Glutamatergic neuron (in vitro differentiated cells): Measurements from ENCODE around the gene FAM163B. TPM values are rescaled to one million over a fixed set of nuclear protein-coding genes. Genes with fewer than 3 reads are reported as not detected.

Source experiments
- DNase-seq: peaks from one replicate; pipeline ENCODE4 v3.0.0; 2022
- H3K27ac Mint-ChIP-seq: one replicate; pipeline ENCODE4 v1.8.0; 2020; ENCODE audit warnings: mild to moderate bottlenecking, mixed read lengths, inconsistent platforms; ENCODE audit not compliant: unreplicated experiment
- H3K27me3 Mint-ChIP-seq: one replicate; pipeline ENCODE4 v1.8.0; 2020; ENCODE audit warnings: mild to moderate bottlenecking, moderate library complexity, mixed read lengths, inconsistent platforms; ENCODE audit not compliant: unreplicated experiment
- H3K36me3 Mint-ChIP-seq: one replicate; pipeline ENCODE4 v1.8.0; 2020; ENCODE audit warnings: mild to moderate bottlenecking, mixed read lengths, inconsistent platforms; ENCODE audit not compliant: unreplicated experiment
- H3K4me1 Mint-ChIP-seq: one replicate; pipeline ENCODE4 v1.8.0; 2020; ENCODE audit warnings: mild to moderate bottlenecking, low read depth, mixed read lengths, inconsistent platforms; ENCODE audit not compliant: unreplicated experiment
- H3K4me3 Mint-ChIP-seq: one replicate; pipeline ENCODE4 v1.8.0; 2020; ENCODE audit warnings: mild to moderate bottlenecking, mixed read lengths, inconsistent platforms; ENCODE audit not compliant: unreplicated experiment
- H3K9me3 Mint-ChIP-seq: one replicate; pipeline ENCODE4 v1.8.0; 2020; ENCODE audit warnings: mild to moderate bottlenecking, moderate library complexity, mixed read lengths, inconsistent platforms; ENCODE audit not compliant: unreplicated experiment
- CTCF ChIP-seq: fragments of 200-600 bp; sonication (generic); IDR thresholded peaks from one replicate; pipeline ENCODE4 v1.5.0; 2021; ENCODE audit not compliant: partially characterized antibody, unreplicated experiment
- total RNA-seq: library from RNA; stranded (reverse); fragmentation: NEBNext Ultra II Directional; extraction: Animal tissue kit (Norgen Biotek cat#: 25700); gene quantifications from one replicate; pipeline ENCODE4 v1.2.1, GENCODE V29; 2021; ENCODE audit not compliant: unreplicated experiment

FAM163B gene
- total RNA-seq, 1 donor from 2014 or later = 0.51 TPM

- no peak overlapping the region for H3K27ac Mint-ChIP-seq
- DNase-seq = no peak
- H3K4me3 Mint-ChIP-seq = no peak overlapping the region
- H3K36me3 Mint-ChIP-seq = no peaks in the 10 kb centered on the region
- no peak for TF ChIP-seq CTCF
- H3K9me3 Mint-ChIP-seq = peaks cover 4% of the 10 kb centered on the region
- peaks cover 6% of the 10 kb centered on the region for H3K27me3 Mint-ChIP-seq
- peaks cover 11% of the 10 kb centered on the region for H3K4me1 Mint-ChIP-seq
Measured at GRCh38 chr9:133576031-133576874, 32.9 kb downstream of the FAM163B start.

- no peak for TF ChIP-seq CTCF
- no peak for DNase-seq
- Mint-ChIP-seq H3K27ac (no peak overlapping the region), H3K4me1 (peaks cover 6% of the 10 kb centered on the region), H3K36me3 (no peaks in the 10 kb centered on the region), H3K27me3 (peaks cover 7% of the 10 kb centered on the region), H3K9me3 (peaks cover 4% of the 10 kb centered on the region), H3K4me3 (no peak overlapping the region)
Measured at GRCh38 chr9:133575186-133576030, 33.8 kb downstream of the FAM163B start.

GRCh38 chr9:133574771-133575170, 34.4 kb downstream of the FAM163B start:
- DNase-seq = no peak
- Mint-ChIP-seq H3K27ac (no peak overlapping the region), H3K4me3 (no peak overlapping the region), H3K36me3 (no peaks in the 10 kb centered on the region), H3K9me3 (peaks cover 6% of the 10 kb centered on the region), H3K27me3 (peaks cover 10% of the 10 kb centered on the region), H3K4me1 (peaks cover 8% of the 10 kb centered on the region)
- no peak for TF ChIP-seq CTCF

GRCh38 chr9:133573791-133574515, 35.2 kb downstream of the FAM163B start:
- no peak overlapping the region for H3K4me3 Mint-ChIP-seq
- H3K4me1 Mint-ChIP-seq = peaks cover 15% of the 10 kb centered on the region
- no peak overlapping the region for H3K27ac Mint-ChIP-seq
- H3K36me3 Mint-ChIP-seq = no peaks in the 10 kb centered on the region
- no peak for DNase-seq
- peaks cover 9% of the 10 kb centered on the region for H3K9me3 Mint-ChIP-seq
- no peak for TF ChIP-seq CTCF
- H3K27me3 Mint-ChIP-seq = peaks cover 13% of the 10 kb centered on the region
